Gastrocnemius medialis (tissue), 4 donors: ENCODE measurements around the gene MEOX2.

Experiments
- CTCF ChIP-seq, 5 experiments: fragments of 450-650 bp in 3 of 5; fragments of 200-600 bp in 2 of 5; sonication (generic) in 2 of 5; IDR thresholded peaks in 4 of 5; conservative IDR thresholded peaks in 1 of 5; 1 replicate in 4 of 5; 2 replicates in 1 of 5; pipeline ENCODE4 v1.5.1; 2016 to 2019; ENCODE audit warnings: antibody characterized with exemption in 5 of 5, mild to moderate bottlenecking in 3 of 5, moderate library complexity in 3 of 5
- POLR2A ChIP-seq, 2 donors: fragments of 450-650 bp; IDR thresholded peaks; one replicate each; pipeline ENCODE4 v1.6.1; 2017; ENCODE audit warnings: antibody characterized with exemption in 2 of 2, mild to moderate bottlenecking in 2 of 2, moderate library complexity in 2 of 2

- no peak for TF ChIP-seq CTCF (IDR thresholded peaks at IDR 0.05 in 4 of 5, conservative IDR thresholded peaks at IDR 0.05 in 1 of 5)
- TF ChIP-seq POLR2A (IDR thresholded peaks at IDR 0.05) = no peak
Measured at GRCh38 chr7:15723841-15724240, 37.4 kb upstream of the MEOX2 start.
